AG09309 (cell line): ENCODE results near the gene DEFB115.
"Not testable (repeated sequence)": the region's sequence is repeated elsewhere in the genome, so short reads cannot be mapped to it uniquely, and the experiment has no call there.

Experiments used
- DNase-seq: peaks from one replicate; pipeline ENCODE4 v3.0.0-alpha.2; 2010; ENCODE audit warnings: low read depth
- H3K4me3 ChIP-seq: 2 replicates; pipeline ENCODE4 v1.5.1; 2011; ENCODE audit warnings: mild to moderate bottlenecking, low read depth, low read length, moderate library complexity; ENCODE audit not compliant: control insufficient read depth
- TF ChIP-seq, protein P1 (sequence below): IDR thresholded peaks from 2 replicates; pipeline ENCODE4 v1.5.1; 2011; ENCODE audit warnings: mild to moderate bottlenecking, low read depth, low read length, inconsistent platforms; ENCODE audit not compliant: insufficient read depth, control insufficient read depth; ENCODE audit errors: missing control alignments

The DEFB115 gene

DNA sequence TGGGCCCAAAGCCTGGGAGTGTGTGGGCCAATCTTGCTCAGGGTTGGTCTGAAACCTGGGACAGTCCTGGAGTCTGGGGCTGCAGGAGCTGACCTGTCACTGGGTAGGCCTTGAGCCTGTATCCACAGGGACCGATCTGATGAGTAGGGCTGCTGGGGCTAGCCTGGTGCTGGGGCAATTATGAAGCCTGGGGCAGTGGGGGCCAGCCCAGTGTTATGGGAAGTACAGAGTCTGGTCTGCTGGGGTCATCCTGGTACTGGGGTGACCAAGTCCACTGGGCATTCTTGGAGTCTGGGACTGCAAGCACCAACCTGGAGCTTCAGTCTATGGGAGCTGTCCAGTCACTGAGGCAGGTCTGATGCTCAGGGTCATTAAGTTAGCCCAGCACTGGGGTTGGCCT is 20.7 kb downstream of the DEFB115 start:
- H3K4me3 ChIP-seq = no peak overlapping the region
- no peak for DNase-seq
- TF ChIP-seq, protein P1, sequence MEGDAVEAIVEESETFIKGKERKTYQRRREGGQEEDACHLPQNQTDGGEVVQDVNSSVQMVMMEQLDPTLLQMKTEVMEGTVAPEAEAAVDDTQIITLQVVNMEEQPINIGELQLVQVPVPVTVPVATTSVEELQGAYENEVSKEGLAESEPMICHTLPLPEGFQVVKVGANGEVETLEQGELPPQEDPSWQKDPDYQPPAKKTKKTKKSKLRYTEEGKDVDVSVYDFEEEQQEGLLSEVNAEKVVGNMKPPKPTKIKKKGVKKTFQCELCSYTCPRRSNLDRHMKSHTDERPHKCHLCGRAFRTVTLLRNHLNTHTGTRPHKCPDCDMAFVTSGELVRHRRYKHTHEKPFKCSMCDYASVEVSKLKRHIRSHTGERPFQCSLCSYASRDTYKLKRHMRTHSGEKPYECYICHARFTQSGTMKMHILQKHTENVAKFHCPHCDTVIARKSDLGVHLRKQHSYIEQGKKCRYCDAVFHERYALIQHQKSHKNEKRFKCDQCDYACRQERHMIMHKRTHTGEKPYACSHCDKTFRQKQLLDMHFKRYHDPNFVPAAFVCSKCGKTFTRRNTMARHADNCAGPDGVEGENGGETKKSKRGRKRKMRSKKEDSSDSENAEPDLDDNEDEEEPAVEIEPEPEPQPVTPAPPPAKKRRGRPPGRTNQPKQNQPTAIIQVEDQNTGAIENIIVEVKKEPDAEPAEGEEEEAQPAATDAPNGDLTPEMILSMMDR = no peak

DNA sequence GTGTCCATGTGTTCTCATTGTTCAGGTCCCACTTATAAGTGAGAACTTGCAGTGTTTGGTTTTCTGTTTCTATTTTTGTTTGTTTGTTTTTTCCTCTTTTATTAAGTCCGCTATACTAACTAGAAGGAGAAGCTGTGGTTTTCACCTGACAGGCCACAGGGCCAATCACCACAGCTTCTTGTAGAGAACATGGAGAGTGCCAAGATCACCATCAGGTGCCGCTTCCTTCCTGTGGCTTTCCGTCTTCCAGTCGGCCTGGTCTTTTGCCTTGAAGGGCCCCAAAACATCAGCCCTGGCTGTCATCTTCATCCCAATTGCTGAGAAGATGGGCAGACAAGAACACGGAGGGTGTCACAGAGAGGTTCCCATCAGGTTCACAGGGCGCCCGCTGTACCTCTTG is 27.5 kb downstream of the DEFB115 start:
- not testable (repeated sequence) for DNase-seq, H3K4me3 ChIP-seq

- H3K4me3 ChIP-seq = no peak within 1 kb of the TSS
- DNase-seq = no peak
- TF ChIP-seq, protein P1 = no peak
Measured at GRCh38 chr20:31308535-31309162, 51.2 kb downstream of the DEFB115 start, which contains the start of gene DEFB116. DEFB116 (minus strand) TSS chr20:31308585; CDS start chr20:31308585, 0 bp downstream.
